ENCODE measurements around the gene CLCA4. TPM values are rescaled to one million over a fixed set of nuclear protein-coding genes. Genes with fewer than 3 reads are reported as not detected.
A peak's percentile ranks its signal among the peaks of the same experiment; 100 is the strongest.

The CLCA4 gene
- total and polyA plus RNA-seq, 8 donors: 0.06 to 0.19 (median 0.10) TPM; not detected in 4

- H3K4me1 ChIP-seq: no peaks in the 10 kb centered on the region
- H3K27me3 ChIP-seq: no peaks in the 10 kb centered on the region
- TF ChIP-seq CTCF (IDR thresholded peaks at IDR 0.05): no peak
- intact Hi-C loops (cut with DNase I): no loop called here
- WGBS, 2 donors: 53 to 76% methylated on average over 1 of the region's 1 CpG
- H3K36me3 ChIP-seq: no peaks in the 10 kb centered on the region
- ATAC-seq: no peak
- no peaks in the 10 kb centered on the region for H3K9me3 ChIP-seq
- no peak overlapping the region for H3K4me3 ChIP-seq
- peak; percentile 5 for FAIRE-seq
- DNase-seq: no peak
- H3K27ac ChIP-seq: no peak overlapping the region
Observed at GRCh38 chr1:86581231-86581630, 34.4 kb downstream of the CLCA4 start.

GRCh38 chr1:86582161-86582560 lies 35.3 kb downstream of the CLCA4 start:
- no peaks in the 10 kb centered on the region for H3K9me3 ChIP-seq
- no peak for TF ChIP-seq CTCF (IDR thresholded peaks at IDR 0.05)
- 46 to 58% methylated on average over 1 of the region's 1 CpG for WGBS, 2 donors
- no peaks in the 10 kb centered on the region for H3K36me3 ChIP-seq
- H3K4me3 ChIP-seq: no peak overlapping the region
- H3K4me1 ChIP-seq: no peaks in the 10 kb centered on the region
- intact Hi-C loops (cut with DNase I): no loop called here
- H3K27ac ChIP-seq: no peak overlapping the region
- no peak for DNase-seq
- no peak for FAIRE-seq
- ATAC-seq: no peak
- no peaks in the 10 kb centered on the region for H3K27me3 ChIP-seq

- H3K4me3 ChIP-seq: no peak overlapping the region
- no peak for TF ChIP-seq CTCF (IDR thresholded peaks at IDR 0.05)
- DNase-seq (no peak), FAIRE-seq (no peak), ATAC-seq (no peak)
- H3K4me1 ChIP-seq: no peaks in the 10 kb centered on the region
- no peaks in the 10 kb centered on the region for H3K9me3 ChIP-seq
- no peak overlapping the region for H3K27ac ChIP-seq
- H3K36me3 ChIP-seq: no peaks in the 10 kb centered on the region
- no peaks in the 10 kb centered on the region for H3K27me3 ChIP-seq
- WGBS, 2 donors: 89 to 95% methylated on average over 1 of the region's 1 CpG
- intact Hi-C loops (cut with DNase I): no loop called here
Observed at GRCh38 chr1:86583032-86583431, 36.2 kb downstream of the CLCA4 start.

GRCh38 chr1:86583593-86583992 lies 36.7 kb downstream of the CLCA4 start:
- no peak for DNase-seq
- no peak for TF ChIP-seq CTCF (IDR thresholded peaks at IDR 0.05)
- no peaks in the 10 kb centered on the region for H3K4me1 ChIP-seq
- no peak overlapping the region for H3K27ac ChIP-seq
- no peak for ATAC-seq
- WGBS, 2 donors: 74 to 85% methylated on average over 3 of the region's 3 CpGs
- no peaks in the 10 kb centered on the region for H3K9me3 ChIP-seq
- intact Hi-C loops (cut with DNase I): no loop called here
- H3K36me3 ChIP-seq: no peaks in the 10 kb centered on the region
- no peak for FAIRE-seq
- H3K4me3 ChIP-seq: no peak overlapping the region
- H3K27me3 ChIP-seq: no peaks in the 10 kb centered on the region

- intact Hi-C loops (cut with DNase I): no loop called here
- no peaks in the 10 kb centered on the region for H3K27me3 ChIP-seq
- no peak overlapping the region for H3K27ac ChIP-seq
- H3K36me3 ChIP-seq: no peaks in the 10 kb centered on the region
- no peaks in the 10 kb centered on the region for H3K9me3 ChIP-seq
- no peak for TF ChIP-seq CTCF (IDR thresholded peaks at IDR 0.05)
- no peak for FAIRE-seq
- H3K4me3 ChIP-seq: no peak overlapping the region
- no peak for ATAC-seq
- no peaks in the 10 kb centered on the region for H3K4me1 ChIP-seq
- no peak for DNase-seq
Observed at GRCh38 chr1:86594284-86594770, 47.4 kb downstream of the CLCA4 start.

All from pancreas (tissue), 10 donors.